GM18951 (cell line): ENCODE results near the gene KRTAP5-2.

Experiments used
- POLR2A ChIP-seq: IDR thresholded peaks from 4 replicates; pipeline ENCODE4 v1.6.1; 2011; ENCODE audit warnings: mild to moderate bottlenecking; ENCODE audit not compliant: insufficient read length, insufficient read depth; ENCODE audit errors: extremely low read depth
- in situ Hi-C: fragments of 300-500 bp; cut with MboI; formaldehyde crosslinking; loops from one replicate; pipeline ENCODE4 v1.12.0; 2022; ENCODE audit warnings: low sequenced_read_pairs, mixed read lengths, inconsistent platforms; ENCODE audit not compliant: unreplicated experiment

The KRTAP5-2 gene

GRCh38 chr11:1636291-1636950 is 38.3 kb upstream of the KRTAP5-2 start:
- in situ Hi-C loops = no loop called here
- TF ChIP-seq POLR2A = no peak

- in situ Hi-C loops = no loop called here
- no peak for TF ChIP-seq POLR2A
Observed at GRCh38 chr11:1633864-1634263, 35.8 kb upstream of the KRTAP5-2 start.

GRCh38 chr11:1632053-1632714 is 34.1 kb upstream of the KRTAP5-2 start:
- TF ChIP-seq POLR2A = no peak
- in situ Hi-C loops = no loop called here

- TF ChIP-seq POLR2A = no peak
- in situ Hi-C loops = no loop called here
Observed at GRCh38 chr11:1631066-1631568, 33.0 kb upstream of the KRTAP5-2 start.

- TF ChIP-seq POLR2A = no peak
- in situ Hi-C loops = no loop called here
Observed at GRCh38 chr11:1630271-1630670, 32.2 kb upstream of the KRTAP5-2 start.

- in situ Hi-C loops = no loop called here
- TF ChIP-seq POLR2A = no peak
Observed at GRCh38 chr11:1629326-1630185, 31.5 kb upstream of the KRTAP5-2 start, which contains the start of gene KRTAP5-5. Gene KRTAP5-5 (plus strand): TSS chr11:1629775. CDS start chr11:1629841, 66 bp downstream.

GRCh38 chr11:1628506-1629325 is 30.6 kb upstream of the KRTAP5-2 start:
- no peak for TF ChIP-seq POLR2A
- in situ Hi-C loops = no loop called here

- TF ChIP-seq POLR2A = no peak
- in situ Hi-C loops = no loop called here
Observed at GRCh38 chr11:1625541-1625940, 27.4 kb upstream of the KRTAP5-2 start.

GRCh38 chr11:1624621-1625020 is 26.5 kb upstream of the KRTAP5-2 start:
- TF ChIP-seq POLR2A = no peak
- in situ Hi-C loops = no loop called here

GRCh38 chr11:1623716-1624115 is 25.6 kb upstream of the KRTAP5-2 start:
- TF ChIP-seq POLR2A = no peak
- in situ Hi-C loops = no loop called here

GRCh38 chr11:1622086-1622485 is 24.0 kb upstream of the KRTAP5-2 start, which contains the start of gene KRTAP5-4:
Gene KRTAP5-4 (minus strand): TSS chr11:1622138. CDS start chr11:1622093, 45 bp downstream.
- in situ Hi-C loops = no loop called here

GRCh38 chr11:1619449-1619848 is 21.4 kb upstream of the KRTAP5-2 start:
- in situ Hi-C loops = no loop called here
- no peak for TF ChIP-seq POLR2A

More at GRCh38 chr11:1622086-1622485, 24.0 kb upstream of the KRTAP5-2 start, which contains the start of gene KRTAP5-4:
- TF ChIP-seq POLR2A = no peak
